ENCODE measurements around the gene NFIL3. TPM values are rescaled to one million over a fixed set of nuclear protein-coding genes. Genes with fewer than 3 reads are reported as not detected.

NFIL3 gene
- total and polyA plus RNA-seq, 4 experiments from 2014 or later = 1.8 to 3.3 (median 2.6) TPM

- peaks cover 35 to 58% (median 43%) of the 10 kb centered on the region in 4 donors for H3K4me1 Mint-ChIP-seq
- Histone ChIP-seq H3K27me3 (ENCODE audit: insufficient read depth, low read length) (no peaks in the 10 kb centered on the region), H3K4me3 (ENCODE audit: low read length in 2 of 2) (peak overlapping the region in 1 of 2 donors; percentile 84), H3K9me3 (ENCODE audit: control insufficient read depth in 1 of 2, low read length in 2 of 2) (no peaks in the 10 kb centered on the region), H3K36me3 (ENCODE audit: insufficient read depth, low read length) (peaks cover 8% of the 10 kb centered on the region), H3K4me1 (ENCODE audit: insufficient read depth, low read length) (peaks cover 39% of the 10 kb centered on the region), H3K27ac (ENCODE audit: low read depth, low read length) (no peak overlapping the region)
- peaks cover 0 to 2% (median 0%) of the 10 kb centered on the region in 8 donors for H3K9me3 Mint-ChIP-seq
- POLR2A ChIA-PET (ENCODE audit: partially characterized antibody) = interaction anchor here (1.3 to 2.6 kb wide), 3 partner anchors 10 to 64 kb away, joined by 4 to 16 read pairs (median 5); partner anchors contain the start of gene NFIL3
- peak overlapping the region; percentile 94 to 99 (median 98) for H3K4me3 Mint-ChIP-seq
- no peaks in the 10 kb centered on the region for H3K27me3 Mint-ChIP-seq
- intact Hi-C loops (cut with micrococcal nuclease) = loop anchor here (5.0 kb wide), 2 partner anchors 168 to 258 kb away; no protein-coding TSS in a partner anchor
- DNase-seq = peak in 1 of 5 donors; percentile 40
- CTCF ChIA-PET (ENCODE audit: partially characterized antibody) = interaction anchor here (0.7 kb wide), 1 partner anchor 67 kb away, joined by 3 read pairs; no protein-coding TSS in a partner anchor
- H3K36me3 Mint-ChIP-seq = peaks cover 26 to 38% of the 10 kb centered on the region in 2 donors
- H3K27ac Mint-ChIP-seq = peak overlapping the region in 4 of 7 donors; percentile 7 to 98 (median 87)
Observed at GRCh38 chr9:91359734-91360470, 63.7 kb downstream of the NFIL3 start.

- DNase-seq = no peak
- Histone ChIP-seq H3K27me3 (ENCODE audit: insufficient read depth, low read length) (no peaks in the 10 kb centered on the region), H3K4me1 (ENCODE audit: insufficient read depth, low read length) (peaks cover 39% of the 10 kb centered on the region), H3K4me3 (ENCODE audit: low read length in 2 of 2) (no peak overlapping the region), H3K36me3 (ENCODE audit: insufficient read depth, low read length) (peaks cover 10% of the 10 kb centered on the region), H3K27ac (ENCODE audit: low read depth, low read length) (no peak overlapping the region), H3K9me3 (ENCODE audit: control insufficient read depth in 1 of 2, low read length in 2 of 2) (no peaks in the 10 kb centered on the region)
- ChIA-PET POLR2A (ENCODE audit: partially characterized antibody) (interaction anchor here (1.3 kb wide), 1 partner anchor 65 kb away, joined by 5 read pairs; the partner anchor contains the start of gene NFIL3), CTCF (ENCODE audit: partially characterized antibody) (interaction anchor here (0.8 to 1.1 kb wide), 2 partner anchors 65 to 66 kb away, joined by 4 read pairs; no protein-coding TSS in a partner anchor)
- H3K9me3 Mint-ChIP-seq = peaks cover 0 to 2% (median 0%) of the 10 kb centered on the region in 8 donors
- H3K36me3 Mint-ChIP-seq = peaks cover 33 to 46% of the 10 kb centered on the region in 2 donors
- peak overlapping the region in 2 of 7 donors; percentile 0 to 43 for H3K27ac Mint-ChIP-seq
- H3K4me1 Mint-ChIP-seq = peaks cover 38 to 58% (median 44%) of the 10 kb centered on the region in 4 donors
- intact Hi-C loops (cut with micrococcal nuclease) = no loop called here
- H3K4me3 Mint-ChIP-seq = peak overlapping the region in 4 of 8 donors; percentile 5 to 44 (median 30)
- H3K27me3 Mint-ChIP-seq = no peaks in the 10 kb centered on the region
Observed at GRCh38 chr9:91359083-91359482, 64.5 kb downstream of the NFIL3 start.

Other genes with a start within 250 kb of the NFIL3 start
- 10 to 100 TPM; 23.6 to 25.2 TPM for gene AUH, start 61.9 kb downstream of the NFIL3 start, total RNA-seq
- 10 to 100 TPM in 1 of 2 donors, 1 to 10 TPM in 1; 9.9 to 17.9 TPM for gene AUH, start 61.9 kb downstream of the NFIL3 start, polyA plus RNA-seq